ENCODE results near the gene PLCL1.
A peak's percentile ranks its signal among the peaks of the same experiment; 100 is the strongest.
"Not testable (repeated sequence)": the region's sequence is repeated elsewhere in the genome, so short reads cannot be mapped to it uniquely, and the experiment has no call there.

PLCL1 gene

DNA sequence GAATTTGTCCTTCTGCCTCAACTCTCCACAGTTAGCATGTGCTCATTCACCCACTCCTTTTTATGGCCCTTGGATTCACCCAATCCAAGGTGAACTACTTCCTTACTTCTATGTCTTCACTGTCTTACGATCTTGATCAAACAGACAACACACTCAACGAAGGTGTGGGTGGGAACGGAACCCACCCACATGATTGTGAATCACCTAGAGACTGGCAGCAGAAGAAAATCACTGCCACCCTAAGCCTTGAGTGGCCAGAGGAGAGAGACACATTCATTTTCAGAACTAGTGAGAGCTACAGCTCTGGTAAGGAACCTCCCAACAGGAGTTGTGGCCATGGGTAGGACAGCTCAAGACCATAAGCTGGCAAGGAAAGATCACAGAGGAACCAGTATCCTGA is 194.3 kb downstream of the PLCL1 start:
- Mint-ChIP-seq H3K27me3 (no peaks in the 10 kb centered on the region), H3K4me3 (no peak overlapping the region), H3K36me3 (ENCODE audit: low read depth) (peaks cover 3% of the 10 kb centered on the region), H3K9me3 (peaks cover 5% of the 10 kb centered on the region), H3K4me1 (ENCODE audit: low read depth) (peaks cover 87% of the 10 kb centered on the region), H3K27ac (peak overlapping the region; percentile 46)
- DNase-seq, result no peak

GRCh38 chr2:198000417-198000816 is 196.0 kb downstream of the PLCL1 start:
- Mint-ChIP-seq H3K27me3 (no peaks in the 10 kb centered on the region), H3K4me3 (no peak overlapping the region), H3K9me3 (peaks cover 5% of the 10 kb centered on the region), H3K36me3 (ENCODE audit: low read depth) (peaks cover 3% of the 10 kb centered on the region), H3K27ac (peak overlapping the region; percentile 31), H3K4me1 (ENCODE audit: low read depth) (peaks cover 84% of the 10 kb centered on the region)
- DNase-seq, result no peak

DNA sequence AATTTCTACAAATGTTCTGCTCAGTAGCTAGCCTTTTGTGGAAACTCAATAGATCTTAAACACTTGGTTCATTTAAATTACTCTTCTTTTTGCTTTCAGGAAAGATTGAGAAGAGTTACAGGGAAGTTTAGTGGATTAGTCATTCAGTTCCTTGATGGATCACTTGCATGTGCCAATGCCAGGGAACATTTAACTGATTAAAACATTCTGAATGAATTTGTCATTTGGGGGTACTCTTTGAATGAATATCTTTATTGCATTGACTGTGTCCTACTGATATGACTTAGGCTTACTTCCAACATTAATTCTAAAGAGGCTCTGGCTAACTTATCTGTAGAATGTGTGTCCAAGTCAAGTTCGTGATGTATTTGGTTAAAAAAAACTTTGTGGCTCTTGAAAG is 199.8 kb downstream of the PLCL1 start:
- H3K36me3 Mint-ChIP-seq (ENCODE audit: low read depth), result peaks cover 5% of the 10 kb centered on the region
- no peak for DNase-seq
- peak overlapping the region; percentile 88 for H3K27ac Mint-ChIP-seq
- H3K9me3 Mint-ChIP-seq, result peaks cover 13% of the 10 kb centered on the region
- peak overlapping the region; percentile 56 for H3K4me3 Mint-ChIP-seq
- peaks cover 85% of the 10 kb centered on the region for H3K4me1 Mint-ChIP-seq (ENCODE audit: low read depth)
- no peaks in the 10 kb centered on the region for H3K27me3 Mint-ChIP-seq

GRCh38 chr2:198004921-198005829 is 200.8 kb downstream of the PLCL1 start:
- H3K4me1 Mint-ChIP-seq (ENCODE audit: low read depth), result peaks cover 82% of the 10 kb centered on the region
- H3K4me3 Mint-ChIP-seq, result peak overlapping the region; percentile 48
- DNase-seq, result peak; percentile 42
- no peaks in the 10 kb centered on the region for H3K27me3 Mint-ChIP-seq
- H3K27ac Mint-ChIP-seq, result peak overlapping the region; percentile 88
- peaks cover 11% of the 10 kb centered on the region for H3K36me3 Mint-ChIP-seq (ENCODE audit: low read depth)
- peaks cover 18% of the 10 kb centered on the region for H3K9me3 Mint-ChIP-seq

GRCh38 chr2:198006733-198007132 is 202.3 kb downstream of the PLCL1 start:
- Mint-ChIP-seq H3K36me3 (ENCODE audit: low read depth) (peaks cover 16% of the 10 kb centered on the region), H3K4me1 (ENCODE audit: low read depth) (peaks cover 66% of the 10 kb centered on the region), H3K9me3 (peaks cover 18% of the 10 kb centered on the region), H3K4me3 (peak overlapping the region; percentile 4), H3K27ac (peak overlapping the region; percentile 57), H3K27me3 (no peaks in the 10 kb centered on the region)
- no peak for DNase-seq

DNA sequence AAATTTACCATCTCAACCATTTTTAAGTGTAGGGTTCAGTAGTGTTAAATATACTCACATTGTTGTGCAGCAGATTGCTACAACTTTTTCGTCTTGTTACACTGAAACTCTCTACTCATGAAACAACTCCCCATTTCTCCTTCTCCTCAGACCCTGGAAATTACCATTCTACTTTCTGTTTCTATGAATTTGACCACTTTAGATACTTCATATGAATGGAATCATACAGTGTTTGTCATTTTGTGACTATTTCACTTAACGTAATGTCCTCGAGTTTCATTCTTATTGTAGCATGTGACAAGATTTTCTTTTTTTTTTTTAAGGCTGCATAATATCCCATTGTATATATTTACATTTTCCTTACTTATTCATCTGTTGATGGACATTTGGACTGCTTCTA is 203.8 kb downstream of the PLCL1 start:
- Mint-ChIP-seq H3K9me3 (peaks cover 20% of the 10 kb centered on the region), H3K4me3 (no peak overlapping the region), H3K27me3 (no peaks in the 10 kb centered on the region), H3K27ac (peak overlapping the region; percentile 86), H3K4me1 (ENCODE audit: low read depth) (peaks cover 59% of the 10 kb centered on the region), H3K36me3 (ENCODE audit: low read depth) (peaks cover 16% of the 10 kb centered on the region)
- DNase-seq, result no peak

DNA sequence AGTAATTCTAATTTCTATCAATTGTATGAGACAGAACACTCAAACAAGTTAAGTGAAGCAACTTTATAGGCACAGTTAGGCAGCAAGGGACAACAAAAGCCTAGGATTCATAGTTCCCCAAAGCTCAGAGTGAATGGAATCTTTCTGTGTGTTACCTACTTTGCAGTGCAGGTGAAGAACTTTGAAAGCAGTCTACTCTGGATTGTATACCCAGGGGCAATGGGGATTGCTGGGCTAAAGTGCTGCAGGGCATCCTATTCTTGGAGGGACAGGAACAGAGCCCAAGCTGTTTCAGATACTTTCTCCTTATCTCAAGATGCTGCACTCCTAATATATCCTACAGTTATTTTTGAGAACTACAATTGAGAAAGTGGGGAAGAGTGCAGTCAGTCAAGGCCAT is 207.6 kb downstream of the PLCL1 start:
- H3K36me3 Mint-ChIP-seq (ENCODE audit: low read depth), result peaks cover 16% of the 10 kb centered on the region
- peaks cover 20% of the 10 kb centered on the region for H3K9me3 Mint-ChIP-seq
- no peak for DNase-seq
- peaks cover 49% of the 10 kb centered on the region for H3K4me1 Mint-ChIP-seq (ENCODE audit: low read depth)
- H3K27me3 Mint-ChIP-seq, result no peaks in the 10 kb centered on the region
- H3K27ac Mint-ChIP-seq, result no peak overlapping the region
- H3K4me3 Mint-ChIP-seq, result no peak overlapping the region

GRCh38 chr2:198016243-198016642 is 211.8 kb downstream of the PLCL1 start:
- Mint-ChIP-seq H3K27ac (no peak overlapping the region), H3K4me1 (ENCODE audit: low read depth) (peaks cover 38% of the 10 kb centered on the region), H3K36me3 (ENCODE audit: low read depth) (peaks cover 4% of the 10 kb centered on the region), H3K4me3 (no peak overlapping the region), H3K27me3 (no peaks in the 10 kb centered on the region), H3K9me3 (peaks cover 7% of the 10 kb centered on the region)
- no peak for DNase-seq

DNA sequence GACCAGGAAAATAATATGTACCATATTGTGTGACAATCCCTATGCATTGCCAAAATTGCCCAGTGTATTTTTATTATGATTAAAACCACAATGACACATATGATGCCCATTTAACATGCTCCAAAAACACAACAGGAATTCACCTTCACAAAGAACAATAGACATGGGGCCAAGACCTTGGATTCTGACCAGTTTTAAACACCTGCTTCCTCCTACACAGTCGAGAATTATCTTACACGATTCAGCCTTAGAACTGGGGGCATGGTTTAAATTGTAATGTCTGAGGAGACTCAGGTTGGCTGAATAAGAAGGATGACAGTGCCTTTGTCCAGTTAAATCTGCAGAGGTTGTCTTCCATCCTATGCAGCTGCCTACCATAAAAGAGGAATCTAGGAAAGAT is 212.7 kb downstream of the PLCL1 start:
- Mint-ChIP-seq H3K27me3 (no peaks in the 10 kb centered on the region), H3K27ac (no peak overlapping the region), H3K36me3 (ENCODE audit: low read depth) (no peaks in the 10 kb centered on the region), H3K9me3 (peaks cover under 1% of the 10 kb centered on the region), H3K4me1 (ENCODE audit: low read depth) (peaks cover 39% of the 10 kb centered on the region), H3K4me3 (no peak overlapping the region)
- no peak for DNase-seq

GRCh38 chr2:198028955-198029354 is 224.6 kb downstream of the PLCL1 start:
- Mint-ChIP-seq H3K27me3 (no peaks in the 10 kb centered on the region), H3K36me3 (ENCODE audit: low read depth) (no peaks in the 10 kb centered on the region), H3K4me1 (ENCODE audit: low read depth) (peaks cover 27% of the 10 kb centered on the region), H3K9me3 (no peaks in the 10 kb centered on the region), H3K27ac (no peak overlapping the region), H3K4me3 (no peak overlapping the region)
- DNase-seq, result no peak

DNA sequence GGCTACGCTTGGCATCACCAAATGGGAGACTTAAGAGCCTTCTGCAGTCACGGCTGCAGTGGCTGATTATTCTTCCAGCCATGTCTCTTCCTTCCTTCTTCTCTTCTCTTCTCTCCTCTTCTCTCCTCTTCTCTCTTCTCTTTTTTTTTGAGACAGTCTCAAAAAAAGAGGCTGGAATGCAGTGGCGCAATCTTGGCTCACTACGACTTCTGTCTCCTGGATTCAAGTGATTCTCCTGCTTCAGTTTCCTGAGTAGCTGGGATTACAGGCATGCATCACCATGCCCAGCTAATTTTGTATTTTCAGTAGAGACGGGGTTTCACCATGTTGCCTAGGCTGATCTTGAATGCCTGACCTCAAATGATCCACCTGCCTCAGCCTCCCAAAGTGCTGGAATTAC is 225.2 kb downstream of the PLCL1 start:
- H3K27me3 Mint-ChIP-seq; DNase-seq; H3K36me3 Mint-ChIP-seq (ENCODE audit: low read depth); H3K27ac Mint-ChIP-seq; H3K4me3 Mint-ChIP-seq; H3K9me3 Mint-ChIP-seq: not testable (repeated sequence)
- H3K4me1 Mint-ChIP-seq (ENCODE audit: low read depth), result peaks cover 27% of the 10 kb centered on the region

GRCh38 chr2:198033626-198034025 is 229.2 kb downstream of the PLCL1 start:
- no peaks in the 10 kb centered on the region for H3K36me3 Mint-ChIP-seq (ENCODE audit: low read depth)
- H3K27ac Mint-ChIP-seq, result no peak overlapping the region
- no peaks in the 10 kb centered on the region for H3K27me3 Mint-ChIP-seq
- no peak for DNase-seq
- peaks cover 41% of the 10 kb centered on the region for H3K4me1 Mint-ChIP-seq (ENCODE audit: low read depth)
- no peaks in the 10 kb centered on the region for H3K9me3 Mint-ChIP-seq
- no peak overlapping the region for H3K4me3 Mint-ChIP-seq

DNA sequence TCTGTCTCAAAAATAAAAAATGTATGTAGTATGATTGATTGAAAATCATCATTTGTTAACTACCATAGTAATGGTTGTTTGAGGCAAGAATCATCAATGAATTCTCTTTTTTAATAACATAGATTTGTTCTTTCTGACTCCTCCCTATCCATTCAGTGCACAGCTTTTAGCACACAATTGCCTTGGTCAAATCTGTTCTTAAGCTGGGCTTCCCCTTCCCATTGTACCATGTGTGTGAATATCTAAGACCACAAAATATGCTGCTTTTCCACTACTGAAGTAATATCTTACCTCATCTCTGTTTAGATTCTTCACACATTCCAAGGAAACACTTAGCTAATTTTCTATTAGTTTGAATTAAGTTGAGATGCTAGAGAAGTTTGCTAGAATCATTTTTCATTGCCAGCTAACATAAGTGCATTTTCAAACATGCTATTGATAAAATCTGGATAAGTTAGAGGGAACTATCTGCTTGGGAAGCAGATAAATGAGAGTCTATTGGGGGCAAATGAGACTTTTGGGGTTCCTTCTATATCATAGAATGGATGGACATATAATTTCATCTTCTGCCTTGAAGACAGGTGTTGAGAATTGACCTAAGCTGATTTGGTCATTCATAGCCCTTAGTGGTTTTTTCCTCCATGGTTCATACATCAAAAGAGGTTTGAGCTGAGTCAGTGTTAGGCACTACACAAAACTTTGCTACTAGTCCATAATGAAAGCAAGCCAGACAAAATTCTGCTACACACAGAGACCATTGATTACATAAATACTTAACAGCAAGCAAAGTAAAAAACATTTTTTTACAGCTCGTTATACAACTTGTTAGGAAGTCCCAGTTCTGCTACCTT is 231.9 kb downstream of the PLCL1 start:
- H3K27ac Mint-ChIP-seq, result no peak overlapping the region

GRCh38 chr2:198040835-198041234 is 236.4 kb downstream of the PLCL1 start:
- H3K4me1 Mint-ChIP-seq (ENCODE audit: low read depth), result peaks cover 35% of the 10 kb centered on the region
- peaks cover 3% of the 10 kb centered on the region for H3K36me3 Mint-ChIP-seq (ENCODE audit: low read depth)
- no peak for DNase-seq
- no peak overlapping the region for H3K27ac Mint-ChIP-seq
- H3K4me3 Mint-ChIP-seq, result no peak overlapping the region
- peaks cover 3% of the 10 kb centered on the region for H3K9me3 Mint-ChIP-seq
- no peaks in the 10 kb centered on the region for H3K27me3 Mint-ChIP-seq

More for the DNA sequence above, 231.9 kb downstream of the PLCL1 start:
- Mint-ChIP-seq H3K4me1 (ENCODE audit: low read depth) (peaks cover 25% of the 10 kb centered on the region), H3K27me3 (no peaks in the 10 kb centered on the region), H3K36me3 (ENCODE audit: low read depth) (no peaks in the 10 kb centered on the region), H3K4me3 (no peak overlapping the region), H3K9me3 (no peaks in the 10 kb centered on the region)
- DNase-seq, result no peak

DNA sequence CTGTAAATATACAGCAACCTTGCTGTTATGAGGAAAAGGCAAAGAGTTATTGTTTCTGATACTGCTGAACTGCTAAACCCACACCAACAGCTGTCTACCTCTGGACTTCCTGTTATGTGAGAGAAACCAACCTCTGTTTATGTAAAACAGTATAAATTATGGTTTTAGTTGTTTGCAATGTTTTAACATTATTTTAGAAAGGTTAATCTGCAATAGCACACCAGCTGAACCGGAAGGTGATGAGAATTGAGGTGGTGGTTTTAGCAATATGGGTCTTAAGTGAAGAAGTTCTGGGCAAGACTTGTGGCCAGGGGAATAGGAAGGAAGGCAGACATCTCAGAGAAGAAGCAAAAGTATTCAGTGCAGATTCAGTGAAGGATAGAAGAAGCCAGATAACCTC is 237.8 kb downstream of the PLCL1 start:
- H3K27ac Mint-ChIP-seq, result no peak overlapping the region
- no peaks in the 10 kb centered on the region for H3K27me3 Mint-ChIP-seq
- no peak for DNase-seq
- H3K9me3 Mint-ChIP-seq, result peaks cover 3% of the 10 kb centered on the region
- H3K4me1 Mint-ChIP-seq (ENCODE audit: low read depth), result peaks cover 29% of the 10 kb centered on the region
- peaks cover 3% of the 10 kb centered on the region for H3K36me3 Mint-ChIP-seq (ENCODE audit: low read depth)
- H3K4me3 Mint-ChIP-seq, result no peak overlapping the region

Measured in activated T-cell treated with anti-CD3 and anti-CD28 coated beads, Interleukin-2, amount 50 U/mL, for 24 hours (primary cell).